GM23338 (cell line): Measurements from ENCODE around the gene NUP214.

Source experiments
- CREB1 ChIP-seq: fragments of 250-450 bp; sonication (Bioruptor Pico); IDR thresholded peaks from 2 replicates; pipeline ENCODE4 v1.5.0; 2020; ENCODE audit warnings: low read depth, mild to moderate bottlenecking, moderate library complexity
- EZH2 ChIP-seq: fragments of 200-600 bp; sonication (generic); IDR thresholded peaks from one replicate; pipeline ENCODE4 v1.8.0; 2017; ENCODE audit warnings: antibody characterized with exemption, mild to moderate bottlenecking, low read depth; ENCODE audit not compliant: unreplicated experiment
- EZH2phosphoT487 ChIP-seq: fragments of 200-600 bp; sonication (generic); IDR thresholded peaks from one replicate; pipeline ENCODE4 v1.8.1; 2018; ENCODE audit warnings: antibody characterized with exemption; ENCODE audit not compliant: unreplicated experiment
- JUNB ChIP-seq: IDR thresholded peaks from one replicate; pipeline ENCODE4 v1.6.1; 2016; ENCODE audit warnings: antibody characterized with exemption; ENCODE audit not compliant: unreplicated experiment
- NANOG ChIP-seq: IDR thresholded peaks from 2 replicates; pipeline ENCODE4 v1.6.1; 2016; ENCODE audit warnings: antibody characterized with exemption, borderline replicate concordance
- POLR2AphosphoS5 ChIP-seq: IDR thresholded peaks from 2 replicates; pipeline ENCODE4 v1.6.1; 2016; ENCODE audit warnings: antibody characterized with exemption, low read depth
- STAT1 ChIP-seq: IDR thresholded peaks from one replicate; pipeline ENCODE4 v1.6.1; 2016; ENCODE audit warnings: antibody characterized with exemption; ENCODE audit not compliant: unreplicated experiment
- ZNF114 ChIP-seq: fragments of 250-450 bp; sonication (Bioruptor Pico); IDR thresholded peaks from 2 replicates; pipeline ENCODE4 v1.5.0; 2020; ENCODE audit warnings: mild to moderate bottlenecking, moderate library complexity
- ZNF331 ChIP-seq: fragments of 250-450 bp; sonication (Bioruptor Pico); IDR thresholded peaks from 2 replicates; pipeline ENCODE4 v1.5.0; 2020; ENCODE audit warnings: low read depth, mild to moderate bottlenecking, moderate library complexity
- TF ChIP-seq, protein P1 (sequence below), 2 experiments: fragments of 200-600 bp in 1 of 2; sonication (generic) in 1 of 2; conservative IDR thresholded peaks; 2 replicates each; pipeline versions ENCODE4 v1.5.1 to v1.6.1; 2016 to 2017; ENCODE audit warnings: antibody characterized with exemption in 2 of 2, low read depth in 2 of 2, mild to moderate bottlenecking in 2 of 2, moderate library complexity in 1 of 2
- TF ChIP-seq, protein P2 (sequence below): IDR thresholded peaks from 2 replicates; pipeline ENCODE4 v1.6.1; 2016; ENCODE audit warnings: antibody characterized with exemption
- TF ChIP-seq, protein P3 (sequence below): IDR thresholded peaks from one replicate; pipeline ENCODE4 v1.6.1; 2018; ENCODE audit warnings: antibody characterized with exemption; ENCODE audit not compliant: unreplicated experiment

DNA sequence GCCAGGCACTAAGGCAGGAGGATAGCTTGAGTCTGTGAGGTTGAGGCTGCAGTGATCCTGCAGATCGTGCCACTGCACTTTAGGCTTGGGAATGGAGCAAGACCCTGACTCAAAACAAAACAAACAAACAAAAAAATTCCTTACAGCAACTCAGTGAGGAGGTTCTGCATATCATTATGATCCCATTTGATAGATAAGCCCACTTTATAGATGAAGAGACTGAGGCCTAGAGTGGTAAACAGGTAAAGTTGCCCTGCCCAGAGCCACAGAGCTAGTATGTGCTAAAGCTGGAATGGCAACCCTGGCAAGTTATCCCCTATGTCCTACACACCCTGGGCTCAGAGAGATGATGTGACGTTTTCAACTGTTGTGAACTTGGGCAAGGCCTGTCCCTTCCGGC, 21.9 kb upstream of the NUP214 start:
- TF ChIP-seq, protein P1, sequence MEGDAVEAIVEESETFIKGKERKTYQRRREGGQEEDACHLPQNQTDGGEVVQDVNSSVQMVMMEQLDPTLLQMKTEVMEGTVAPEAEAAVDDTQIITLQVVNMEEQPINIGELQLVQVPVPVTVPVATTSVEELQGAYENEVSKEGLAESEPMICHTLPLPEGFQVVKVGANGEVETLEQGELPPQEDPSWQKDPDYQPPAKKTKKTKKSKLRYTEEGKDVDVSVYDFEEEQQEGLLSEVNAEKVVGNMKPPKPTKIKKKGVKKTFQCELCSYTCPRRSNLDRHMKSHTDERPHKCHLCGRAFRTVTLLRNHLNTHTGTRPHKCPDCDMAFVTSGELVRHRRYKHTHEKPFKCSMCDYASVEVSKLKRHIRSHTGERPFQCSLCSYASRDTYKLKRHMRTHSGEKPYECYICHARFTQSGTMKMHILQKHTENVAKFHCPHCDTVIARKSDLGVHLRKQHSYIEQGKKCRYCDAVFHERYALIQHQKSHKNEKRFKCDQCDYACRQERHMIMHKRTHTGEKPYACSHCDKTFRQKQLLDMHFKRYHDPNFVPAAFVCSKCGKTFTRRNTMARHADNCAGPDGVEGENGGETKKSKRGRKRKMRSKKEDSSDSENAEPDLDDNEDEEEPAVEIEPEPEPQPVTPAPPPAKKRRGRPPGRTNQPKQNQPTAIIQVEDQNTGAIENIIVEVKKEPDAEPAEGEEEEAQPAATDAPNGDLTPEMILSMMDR (conservative IDR thresholded peaks at IDR 0.05; ENCODE audit: low read depth in 2 of 2), result no peak
- TF ChIP-seq ZNF331 (CRISPR knock-in tag) (no peak), POLR2AphosphoS5 (no peak), STAT1 (no peak), EZH2phosphoT487 (no peak), EZH2 (no peak), CREB1 (CRISPR knock-in tag) (no peak), JUNB (no peak), NANOG (no peak), ZNF114 (CRISPR knock-in tag) (no peak)
- TF ChIP-seq, protein P2, sequence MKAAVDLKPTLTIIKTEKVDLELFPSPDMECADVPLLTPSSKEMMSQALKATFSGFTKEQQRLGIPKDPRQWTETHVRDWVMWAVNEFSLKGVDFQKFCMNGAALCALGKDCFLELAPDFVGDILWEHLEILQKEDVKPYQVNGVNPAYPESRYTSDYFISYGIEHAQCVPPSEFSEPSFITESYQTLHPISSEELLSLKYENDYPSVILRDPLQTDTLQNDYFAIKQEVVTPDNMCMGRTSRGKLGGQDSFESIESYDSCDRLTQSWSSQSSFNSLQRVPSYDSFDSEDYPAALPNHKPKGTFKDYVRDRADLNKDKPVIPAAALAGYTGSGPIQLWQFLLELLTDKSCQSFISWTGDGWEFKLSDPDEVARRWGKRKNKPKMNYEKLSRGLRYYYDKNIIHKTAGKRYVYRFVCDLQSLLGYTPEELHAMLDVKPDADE, result no peak
- TF ChIP-seq, protein P3, sequence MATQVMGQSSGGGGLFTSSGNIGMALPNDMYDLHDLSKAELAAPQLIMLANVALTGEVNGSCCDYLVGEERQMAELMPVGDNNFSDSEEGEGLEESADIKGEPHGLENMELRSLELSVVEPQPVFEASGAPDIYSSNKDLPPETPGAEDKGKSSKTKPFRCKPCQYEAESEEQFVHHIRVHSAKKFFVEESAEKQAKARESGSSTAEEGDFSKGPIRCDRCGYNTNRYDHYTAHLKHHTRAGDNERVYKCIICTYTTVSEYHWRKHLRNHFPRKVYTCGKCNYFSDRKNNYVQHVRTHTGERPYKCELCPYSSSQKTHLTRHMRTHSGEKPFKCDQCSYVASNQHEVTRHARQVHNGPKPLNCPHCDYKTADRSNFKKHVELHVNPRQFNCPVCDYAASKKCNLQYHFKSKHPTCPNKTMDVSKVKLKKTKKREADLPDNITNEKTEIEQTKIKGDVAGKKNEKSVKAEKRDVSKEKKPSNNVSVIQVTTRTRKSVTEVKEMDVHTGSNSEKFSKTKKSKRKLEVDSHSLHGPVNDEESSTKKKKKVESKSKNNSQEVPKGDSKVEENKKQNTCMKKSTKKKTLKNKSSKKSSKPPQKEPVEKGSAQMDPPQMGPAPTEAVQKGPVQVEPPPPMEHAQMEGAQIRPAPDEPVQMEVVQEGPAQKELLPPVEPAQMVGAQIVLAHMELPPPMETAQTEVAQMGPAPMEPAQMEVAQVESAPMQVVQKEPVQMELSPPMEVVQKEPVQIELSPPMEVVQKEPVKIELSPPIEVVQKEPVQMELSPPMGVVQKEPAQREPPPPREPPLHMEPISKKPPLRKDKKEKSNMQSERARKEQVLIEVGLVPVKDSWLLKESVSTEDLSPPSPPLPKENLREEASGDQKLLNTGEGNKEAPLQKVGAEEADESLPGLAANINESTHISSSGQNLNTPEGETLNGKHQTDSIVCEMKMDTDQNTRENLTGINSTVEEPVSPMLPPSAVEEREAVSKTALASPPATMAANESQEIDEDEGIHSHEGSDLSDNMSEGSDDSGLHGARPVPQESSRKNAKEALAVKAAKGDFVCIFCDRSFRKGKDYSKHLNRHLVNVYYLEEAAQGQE, result no peak
